ENCODE measurements around the gene JPT2. TPM values are rescaled to one million over a fixed set of nuclear protein-coding genes. Genes with fewer than 3 reads are reported as not detected.
A peak's percentile ranks its signal among the peaks of the same experiment; 100 is the strongest.

The JPT2 gene
- total RNA-seq, 1 donor from 2014 or later = 146 TPM

DNA sequence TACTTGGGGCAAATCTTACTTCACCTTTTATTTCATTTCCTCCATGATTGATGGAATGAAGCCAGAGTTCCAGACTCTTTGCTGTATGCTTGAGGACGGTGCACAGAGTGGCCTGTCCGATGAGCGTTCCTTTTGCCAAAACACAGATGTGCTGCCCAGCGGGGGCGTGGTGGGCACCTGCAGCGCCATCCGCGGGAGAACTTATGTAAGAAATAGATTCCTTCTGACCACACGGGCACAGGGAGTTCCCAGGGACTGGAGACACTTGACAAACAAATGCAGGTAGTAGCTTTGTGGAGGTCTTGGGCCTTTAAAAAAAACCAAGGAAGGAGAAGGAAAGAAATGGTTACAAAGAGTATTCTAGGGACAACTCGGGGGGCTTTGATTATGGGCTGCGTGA is 35.3 kb upstream of the JPT2 start:
- no peak for TF ChIP-seq CTCF (IDR thresholded peaks at IDR 0.05; ENCODE audit: unreplicated experiment)
- no peak for DNase-seq (ENCODE audit: low spot score, unreplicated experiment)
- Mint-ChIP-seq H3K4me1 (ENCODE audit: low read depth) (no peaks in the 10 kb centered on the region), H3K27ac (no peak overlapping the region), H3K9me3 (ENCODE audit: low read depth) (no peaks in the 10 kb centered on the region), H3K4me3 (ENCODE audit: low read depth) (no peak overlapping the region), H3K36me3 (ENCODE audit: insufficient read depth) (peaks cover 37% of the 10 kb centered on the region), H3K27me3 (no peaks in the 10 kb centered on the region)

- no peaks in the 10 kb centered on the region for H3K9me3 Mint-ChIP-seq (ENCODE audit: low read depth)
- H3K36me3 Mint-ChIP-seq (ENCODE audit: insufficient read depth) = peaks cover 37% of the 10 kb centered on the region
- no peak overlapping the region for H3K27ac Mint-ChIP-seq
- no peaks in the 10 kb centered on the region for H3K27me3 Mint-ChIP-seq
- no peak for TF ChIP-seq CTCF (IDR thresholded peaks at IDR 0.05; ENCODE audit: unreplicated experiment)
- no peaks in the 10 kb centered on the region for H3K4me1 Mint-ChIP-seq (ENCODE audit: low read depth)
- no peak overlapping the region for H3K4me3 Mint-ChIP-seq (ENCODE audit: low read depth)
- no peak for DNase-seq (ENCODE audit: low spot score, unreplicated experiment)
These were observed 34.6 kb upstream of the JPT2 start for GRCh38 chr16:1643521-1643920.

GRCh38 chr16:1645914-1646525 is 32.1 kb upstream of the JPT2 start:
- Mint-ChIP-seq H3K4me3 (ENCODE audit: low read depth) (no peak overlapping the region), H3K4me1 (ENCODE audit: low read depth) (no peaks in the 10 kb centered on the region), H3K36me3 (ENCODE audit: insufficient read depth) (peaks cover 35% of the 10 kb centered on the region), H3K27me3 (no peaks in the 10 kb centered on the region), H3K27ac (peak overlapping the region; percentile 73), H3K9me3 (ENCODE audit: low read depth) (no peaks in the 10 kb centered on the region)
- no peak for TF ChIP-seq CTCF (IDR thresholded peaks at IDR 0.05; ENCODE audit: unreplicated experiment)
- DNase-seq (ENCODE audit: low spot score, unreplicated experiment) = no peak

DNA sequence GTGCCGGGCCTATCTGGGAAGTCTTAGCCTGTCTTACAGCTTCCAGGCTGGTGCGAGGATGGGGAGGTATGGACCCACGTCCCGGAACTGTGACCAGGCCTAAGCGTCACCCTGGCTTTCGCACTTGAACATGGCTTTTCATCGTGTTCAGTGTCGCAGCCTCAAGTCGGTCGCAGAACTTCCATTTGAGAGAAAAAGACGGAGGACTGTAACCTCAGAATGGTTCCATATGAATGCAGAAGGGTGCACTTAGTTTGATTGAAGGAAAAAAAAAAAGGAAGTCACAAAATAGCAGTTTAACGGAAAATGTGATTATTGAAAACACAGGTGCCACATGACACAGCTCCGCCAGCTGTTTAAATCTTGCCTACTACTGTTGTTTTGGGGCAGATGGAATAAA is 30.2 kb upstream of the JPT2 start:
- no peak overlapping the region for H3K4me3 Mint-ChIP-seq (ENCODE audit: low read depth)
- H3K27ac Mint-ChIP-seq = no peak overlapping the region
- H3K9me3 Mint-ChIP-seq (ENCODE audit: low read depth) = no peaks in the 10 kb centered on the region
- peaks cover 42% of the 10 kb centered on the region for H3K36me3 Mint-ChIP-seq (ENCODE audit: insufficient read depth)
- no peaks in the 10 kb centered on the region for H3K27me3 Mint-ChIP-seq
- no peaks in the 10 kb centered on the region for H3K4me1 Mint-ChIP-seq (ENCODE audit: low read depth)
- DNase-seq (ENCODE audit: low spot score, unreplicated experiment) = no peak
- TF ChIP-seq CTCF (IDR thresholded peaks at IDR 0.05; ENCODE audit: unreplicated experiment) = no peak

- TF ChIP-seq CTCF (IDR thresholded peaks at IDR 0.05; ENCODE audit: unreplicated experiment) = no peak
- Mint-ChIP-seq H3K9me3 (ENCODE audit: low read depth) (no peaks in the 10 kb centered on the region), H3K27me3 (no peaks in the 10 kb centered on the region), H3K27ac (no peak overlapping the region), H3K4me3 (ENCODE audit: low read depth) (no peak overlapping the region), H3K36me3 (ENCODE audit: insufficient read depth) (peaks cover 35% of the 10 kb centered on the region), H3K4me1 (ENCODE audit: low read depth) (no peaks in the 10 kb centered on the region)
- DNase-seq (ENCODE audit: low spot score, unreplicated experiment) = no peak
These were observed 27.9 kb upstream of the JPT2 start for GRCh38 chr16:1650131-1650530.

Data from progenitor cell of endocrine pancreas (in vitro differentiated cells).